Chondrocyte (in vitro differentiated cells): ENCODE data around the gene CREB3L2. TPM values are rescaled to one million over a fixed set of nuclear protein-coding genes. Genes with fewer than 3 reads are reported as not detected.

ENCODE experiments used
- DNase-seq: peaks from one replicate; pipeline ENCODE4 v3.0.0; 2021; ENCODE audit warnings: mixed read lengths, low spot score
- H3K27ac Mint-ChIP-seq: one replicate; pipeline ENCODE4 v1.8.0; 2021; ENCODE audit warnings: mild to moderate bottlenecking, moderate library complexity, mixed read lengths; ENCODE audit not compliant: unreplicated experiment
- H3K27me3 Mint-ChIP-seq: 2 replicates; pipeline ENCODE4 v1.8.0; 2021; ENCODE audit warnings: low read depth, mixed read lengths
- H3K36me3 Mint-ChIP-seq: 2 replicates; pipeline ENCODE4 v1.8.0; 2021; ENCODE audit warnings: low read depth, mixed read lengths
- H3K4me1 Mint-ChIP-seq: 2 replicates; pipeline ENCODE4 v1.8.0; 2021; ENCODE audit warnings: low read depth, mild to moderate bottlenecking, mixed read lengths
- H3K4me3 Mint-ChIP-seq: one replicate; pipeline ENCODE4 v1.8.0; 2021; ENCODE audit warnings: mild to moderate bottlenecking, moderate library complexity, mixed read lengths; ENCODE audit not compliant: unreplicated experiment
- H3K9me3 Mint-ChIP-seq: 2 replicates; pipeline ENCODE4 v1.8.0; 2021; ENCODE audit warnings: low read depth, mixed read lengths
- CTCF ChIP-seq: fragments of 200-600 bp; sonication (generic); IDR thresholded peaks from 2 replicates; pipeline ENCODE4 v1.5.0; 2021; ENCODE audit warnings: antibody characterized with exemption, mild to moderate bottlenecking, moderate library complexity
- total RNA-seq: library from RNA; stranded (reverse); gene quantifications from 3 replicates; pipeline ENCODE4 v1.2.1, GENCODE V29; 2021

The CREB3L2 gene
- total RNA-seq, 1 donor from 2014 or later, result 217 TPM

GRCh38 chr7:137940656-137941518, 61.0 kb downstream of the CREB3L2 start:
- Mint-ChIP-seq H3K9me3 (no peaks in the 10 kb centered on the region), H3K4me3 (no peak overlapping the region), H3K27ac (peak overlapping the region; percentile 96), H3K36me3 (peaks cover 4% of the 10 kb centered on the region), H3K27me3 (no peaks in the 10 kb centered on the region), H3K4me1 (peaks cover 89% of the 10 kb centered on the region)
- peak; percentile 44 for TF ChIP-seq CTCF
- DNase-seq, result no peak

GRCh38 chr7:137940218-137940617, 61.7 kb downstream of the CREB3L2 start:
- Mint-ChIP-seq H3K36me3 (peaks cover 3% of the 10 kb centered on the region), H3K9me3 (no peaks in the 10 kb centered on the region), H3K27me3 (no peaks in the 10 kb centered on the region), H3K4me3 (no peak overlapping the region), H3K27ac (peak overlapping the region; percentile 96), H3K4me1 (peaks cover 89% of the 10 kb centered on the region)
- no peak for DNase-seq
- no peak for TF ChIP-seq CTCF

- Mint-ChIP-seq H3K4me1 (peaks cover 94% of the 10 kb centered on the region), H3K4me3 (no peak overlapping the region), H3K27ac (peak overlapping the region; percentile 91), H3K36me3 (peaks cover 2% of the 10 kb centered on the region), H3K9me3 (no peaks in the 10 kb centered on the region), H3K27me3 (no peaks in the 10 kb centered on the region)
- DNase-seq, result no peak
- TF ChIP-seq CTCF, result no peak
These were observed 64.7 kb downstream of the CREB3L2 start for GRCh38 chr7:137937202-137937560.

GRCh38 chr7:137936509-137937201, 65.2 kb downstream of the CREB3L2 start:
- no peak for TF ChIP-seq CTCF
- Mint-ChIP-seq H3K36me3 (peaks cover 3% of the 10 kb centered on the region), H3K9me3 (no peaks in the 10 kb centered on the region), H3K4me3 (peak overlapping the region; percentile 24), H3K4me1 (peaks cover 94% of the 10 kb centered on the region), H3K27me3 (no peaks in the 10 kb centered on the region), H3K27ac (peak overlapping the region; percentile 91)
- DNase-seq, result no peak

GRCh38 chr7:137935884-137936508, 65.9 kb downstream of the CREB3L2 start:
- no peak overlapping the region for H3K4me3 Mint-ChIP-seq
- peak overlapping the region; percentile 91 for H3K27ac Mint-ChIP-seq
- TF ChIP-seq CTCF, result no peak
- H3K36me3 Mint-ChIP-seq, result peaks cover 3% of the 10 kb centered on the region
- H3K9me3 Mint-ChIP-seq, result no peaks in the 10 kb centered on the region
- no peak for DNase-seq
- no peaks in the 10 kb centered on the region for H3K27me3 Mint-ChIP-seq
- H3K4me1 Mint-ChIP-seq, result peaks cover 92% of the 10 kb centered on the region
